GM12878 (cell line): ENCODE data around the gene VSTM2L. TPM values are rescaled to one million over a fixed set of nuclear protein-coding genes. Genes with fewer than 3 reads are reported as not detected.

Source experiments
- BACH1 ChIP-seq: fragments of 450-650 bp; IDR thresholded peaks from 2 replicates; pipeline ENCODE4 v1.6.1; 2017; ENCODE audit warnings: mild to moderate bottlenecking, borderline replicate concordance
- CREB1 ChIP-seq: IDR thresholded peaks from 2 replicates; pipeline ENCODE4 v1.6.1; 2012; ENCODE audit warnings: low read depth, mild to moderate bottlenecking, inconsistent platforms
- CREM ChIP-seq: IDR thresholded peaks from 2 replicates; pipeline ENCODE4 v1.6.1; 2014; ENCODE audit warnings: antibody characterized with exemption, low read depth
- GABPA ChIP-seq: IDR thresholded peaks from 2 replicates; pipeline ENCODE4 v1.6.1; 2014; ENCODE audit warnings: antibody characterized with exemption, low read depth, mild to moderate bottlenecking, inconsistent platforms
- IKZF1 ChIP-seq: fragments of 450-650 bp; conservative IDR thresholded peaks from 2 replicates; pipeline ENCODE4 v1.6.1; 2017; ENCODE audit warnings: antibody characterized with exemption, mild to moderate bottlenecking
- IKZF2 ChIP-seq, 2 experiments: fragments of 450-650 bp; IDR thresholded peaks; 2 replicates each; pipeline ENCODE4 v1.6.1; 2017; ENCODE audit warnings: mild to moderate bottlenecking in 2 of 2, moderate library complexity in 2 of 2
- IRF4 ChIP-seq: IDR thresholded peaks from 2 replicates; pipeline ENCODE4 v1.6.1; 2011; ENCODE audit warnings: low read depth, low read length
- MYB ChIP-seq: fragments of 150-350 bp; IDR thresholded peaks from 2 replicates; pipeline ENCODE4 v1.6.1; 2014; ENCODE audit warnings: mild to moderate bottlenecking, low read depth, low read length, borderline replicate concordance
- NFIC ChIP-seq: IDR thresholded peaks from 2 replicates; pipeline ENCODE4 v1.6.1; 2012; ENCODE audit warnings: low read depth, mild to moderate bottlenecking, inconsistent platforms, low read length, moderate library complexity
- RUNX3 ChIP-seq: IDR thresholded peaks from 2 replicates; pipeline ENCODE4 v1.6.1; 2012; ENCODE audit warnings: low read length, inconsistent platforms
- SMARCA5 ChIP-seq: fragments of 450-650 bp; IDR thresholded peaks from 2 replicates; pipeline ENCODE4 v1.6.1; 2017; ENCODE audit warnings: mild to moderate bottlenecking
- SP1 ChIP-seq: IDR thresholded peaks from one replicate; pipeline ENCODE4 v1.6.1; 2011; ENCODE audit warnings: low read depth, low read length
- SRF ChIP-seq, 2 experiments: IDR thresholded peaks; 2 replicates each; pipeline ENCODE4 v1.6.1; 2011; ENCODE audit warnings: low read depth in 2 of 2, low read length in 2 of 2, mild to moderate bottlenecking in 1 of 2, moderate library complexity in 1 of 2
- ZNF274 ChIP-seq: IDR thresholded peaks from one replicate; pipeline ENCODE4 v1.8.0; 2011; ENCODE audit not compliant: insufficient read length, insufficient read depth
- ZNF622 ChIP-seq: fragments of 450-650 bp; IDR thresholded peaks from 2 replicates; pipeline ENCODE4 v1.6.1; 2017; ENCODE audit warnings: mild to moderate bottlenecking, inconsistent platforms
- polyA plus RNA-seq, 11 experiments: library from polyadenylated mRNA; depleted of rRNA in 4 of 11; unstranded in 6 of 11; stranded (reverse) in 5 of 11; fragments of >200 nt; fragmentation: Nextera tagmentation in 4 of 11; fragmentation: Illumina TruSeq in 1 of 11; extraction: Ambion mirVana in 4 of 11; extraction: Trizol in 1 of 11; gene quantifications; 1 replicate in 1 of 11; 2 replicates in 10 of 11; pipeline versions ENCODE4 v1.2.1 to v1.2.3, GENCODE V29; 2011 to 2016; ENCODE audit warnings: inconsistent platforms in 2 of 11, missing spikeins in 2 of 11, low read depth in 1 of 11
- total RNA-seq, 4 experiments: library from RNA; depleted of rRNA in 3 of 4; stranded (reverse); fragments of >200 nt in 3 of 4; fragmentation: Illumina TruSeq in 1 of 4; extraction: Trizol in 1 of 4; gene quantifications; 2 replicates each; pipeline versions ENCODE4 v1.2.1 to v1.2.3, GENCODE V29; 2013 to 2021
- TF ChIP-seq, protein P1 (sequence below): fragments of 450-650 bp; IDR thresholded peaks from 2 replicates; pipeline ENCODE4 v1.6.1; 2017; ENCODE audit warnings: antibody characterized with exemption, mild to moderate bottlenecking, moderate library complexity
- TF ChIP-seq, protein P2 (sequence below): IDR thresholded peaks from 2 replicates; pipeline ENCODE4 v1.6.1; 2012; ENCODE audit warnings: low read length, inconsistent platforms
- TF ChIP-seq, protein P3 (sequence below): fragments of 450-650 bp; IDR thresholded peaks from 2 replicates; pipeline ENCODE4 v1.6.1; 2017; ENCODE audit warnings: mild to moderate bottlenecking, moderate library complexity
- TF ChIP-seq, protein P4 (sequence below): IDR thresholded peaks from 2 replicates; pipeline ENCODE4 v1.6.1; 2011; ENCODE audit warnings: borderline replicate concordance, low read depth, mild to moderate bottlenecking, moderate library complexity, low read length; ENCODE audit not compliant: insufficient read depth, poor library complexity, severe bottlenecking
- TF ChIP-seq, protein P5 (sequence below): fragments of 450-650 bp; IDR thresholded peaks from 2 replicates; pipeline ENCODE4 v1.6.1; 2017; ENCODE audit warnings: low read depth, mild to moderate bottlenecking, moderate library complexity

VSTM2L gene
- total and polyA plus RNA-seq, 10 of the 15 experiments (the other 5 are each of a cell fraction or from before 2014, with no cell fraction given) = 0.05 to 1.5 (median 0.63) TPM; not detected in 2

DNA sequence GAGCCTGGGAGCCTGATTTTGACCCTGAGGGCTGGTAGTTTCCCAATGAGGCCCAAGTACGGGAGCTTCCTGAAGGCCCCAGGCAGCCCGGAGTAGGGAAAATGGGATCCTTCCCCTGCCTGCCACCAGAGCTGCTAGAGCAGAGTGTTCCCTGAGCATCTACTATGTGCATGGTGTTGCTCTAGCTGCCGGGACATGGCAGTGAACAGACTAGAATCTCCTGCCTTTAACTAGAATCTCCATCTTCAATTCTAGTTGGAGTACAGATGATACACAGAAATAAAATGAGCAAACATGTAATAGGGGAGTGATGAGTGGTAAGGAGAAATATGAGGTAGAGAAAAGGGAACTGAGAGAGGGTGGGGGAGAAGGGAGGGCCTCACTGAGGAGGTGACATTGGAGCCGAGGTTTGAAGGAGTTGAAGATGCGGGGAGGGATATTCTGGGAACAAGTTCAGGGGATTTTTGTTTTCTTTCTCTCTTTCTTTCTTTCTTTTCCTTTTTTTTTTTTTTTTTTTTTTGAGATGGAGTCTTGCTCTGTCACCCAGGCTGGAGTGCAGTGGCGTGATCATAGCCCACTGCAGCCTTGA lies 18.5 kb downstream of the VSTM2L start (continued):
- TF ChIP-seq, protein P1, sequence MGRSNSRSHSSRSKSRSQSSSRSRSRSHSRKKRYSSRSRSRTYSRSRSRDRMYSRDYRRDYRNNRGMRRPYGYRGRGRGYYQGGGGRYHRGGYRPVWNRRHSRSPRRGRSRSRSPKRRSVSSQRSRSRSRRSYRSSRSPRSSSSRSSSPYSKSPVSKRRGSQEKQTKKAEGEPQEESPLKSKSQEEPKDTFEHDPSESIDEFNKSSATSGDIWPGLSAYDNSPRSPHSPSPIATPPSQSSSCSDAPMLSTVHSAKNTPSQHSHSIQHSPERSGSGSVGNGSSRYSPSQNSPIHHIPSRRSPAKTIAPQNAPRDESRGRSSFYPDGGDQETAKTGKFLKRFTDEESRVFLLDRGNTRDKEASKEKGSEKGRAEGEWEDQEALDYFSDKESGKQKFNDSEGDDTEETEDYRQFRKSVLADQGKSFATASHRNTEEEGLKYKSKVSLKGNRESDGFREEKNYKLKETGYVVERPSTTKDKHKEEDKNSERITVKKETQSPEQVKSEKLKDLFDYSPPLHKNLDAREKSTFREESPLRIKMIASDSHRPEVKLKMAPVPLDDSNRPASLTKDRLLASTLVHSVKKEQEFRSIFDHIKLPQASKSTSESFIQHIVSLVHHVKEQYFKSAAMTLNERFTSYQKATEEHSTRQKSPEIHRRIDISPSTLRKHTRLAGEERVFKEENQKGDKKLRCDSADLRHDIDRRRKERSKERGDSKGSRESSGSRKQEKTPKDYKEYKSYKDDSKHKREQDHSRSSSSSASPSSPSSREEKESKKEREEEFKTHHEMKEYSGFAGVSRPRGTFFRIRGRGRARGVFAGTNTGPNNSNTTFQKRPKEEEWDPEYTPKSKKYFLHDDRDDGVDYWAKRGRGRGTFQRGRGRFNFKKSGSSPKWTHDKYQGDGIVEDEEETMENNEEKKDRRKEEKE = no peak
- TF ChIP-seq SP1 = peak; percentile 26
- TF ChIP-seq MYB = no peak
- peak; percentile 39 for TF ChIP-seq IKZF1
- peak; percentile 79 for TF ChIP-seq NFIC
- peak; percentile 67 to 85 for TF ChIP-seq IKZF2 (IDR thresholded peaks at IDR 0.05)
- no peak for TF ChIP-seq BACH1
- TF ChIP-seq ZNF274 = no peak
- TF ChIP-seq, protein P2, sequence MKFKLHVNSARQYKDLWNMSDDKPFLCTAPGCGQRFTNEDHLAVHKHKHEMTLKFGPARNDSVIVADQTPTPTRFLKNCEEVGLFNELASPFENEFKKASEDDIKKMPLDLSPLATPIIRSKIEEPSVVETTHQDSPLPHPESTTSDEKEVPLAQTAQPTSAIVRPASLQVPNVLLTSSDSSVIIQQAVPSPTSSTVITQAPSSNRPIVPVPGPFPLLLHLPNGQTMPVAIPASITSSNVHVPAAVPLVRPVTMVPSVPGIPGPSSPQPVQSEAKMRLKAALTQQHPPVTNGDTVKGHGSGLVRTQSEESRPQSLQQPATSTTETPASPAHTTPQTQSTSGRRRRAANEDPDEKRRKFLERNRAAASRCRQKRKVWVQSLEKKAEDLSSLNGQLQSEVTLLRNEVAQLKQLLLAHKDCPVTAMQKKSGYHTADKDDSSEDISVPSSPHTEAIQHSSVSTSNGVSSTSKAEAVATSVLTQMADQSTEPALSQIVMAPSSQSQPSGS = peak; percentile 26; the same call in 1 of the 2 replicates
- no peak for TF ChIP-seq ZNF622
- TF ChIP-seq IRF4 = peak; percentile 90
- TF ChIP-seq CREB1 = peak; percentile 53; the same call in 1 of the 2 replicates
- TF ChIP-seq, protein P3, sequence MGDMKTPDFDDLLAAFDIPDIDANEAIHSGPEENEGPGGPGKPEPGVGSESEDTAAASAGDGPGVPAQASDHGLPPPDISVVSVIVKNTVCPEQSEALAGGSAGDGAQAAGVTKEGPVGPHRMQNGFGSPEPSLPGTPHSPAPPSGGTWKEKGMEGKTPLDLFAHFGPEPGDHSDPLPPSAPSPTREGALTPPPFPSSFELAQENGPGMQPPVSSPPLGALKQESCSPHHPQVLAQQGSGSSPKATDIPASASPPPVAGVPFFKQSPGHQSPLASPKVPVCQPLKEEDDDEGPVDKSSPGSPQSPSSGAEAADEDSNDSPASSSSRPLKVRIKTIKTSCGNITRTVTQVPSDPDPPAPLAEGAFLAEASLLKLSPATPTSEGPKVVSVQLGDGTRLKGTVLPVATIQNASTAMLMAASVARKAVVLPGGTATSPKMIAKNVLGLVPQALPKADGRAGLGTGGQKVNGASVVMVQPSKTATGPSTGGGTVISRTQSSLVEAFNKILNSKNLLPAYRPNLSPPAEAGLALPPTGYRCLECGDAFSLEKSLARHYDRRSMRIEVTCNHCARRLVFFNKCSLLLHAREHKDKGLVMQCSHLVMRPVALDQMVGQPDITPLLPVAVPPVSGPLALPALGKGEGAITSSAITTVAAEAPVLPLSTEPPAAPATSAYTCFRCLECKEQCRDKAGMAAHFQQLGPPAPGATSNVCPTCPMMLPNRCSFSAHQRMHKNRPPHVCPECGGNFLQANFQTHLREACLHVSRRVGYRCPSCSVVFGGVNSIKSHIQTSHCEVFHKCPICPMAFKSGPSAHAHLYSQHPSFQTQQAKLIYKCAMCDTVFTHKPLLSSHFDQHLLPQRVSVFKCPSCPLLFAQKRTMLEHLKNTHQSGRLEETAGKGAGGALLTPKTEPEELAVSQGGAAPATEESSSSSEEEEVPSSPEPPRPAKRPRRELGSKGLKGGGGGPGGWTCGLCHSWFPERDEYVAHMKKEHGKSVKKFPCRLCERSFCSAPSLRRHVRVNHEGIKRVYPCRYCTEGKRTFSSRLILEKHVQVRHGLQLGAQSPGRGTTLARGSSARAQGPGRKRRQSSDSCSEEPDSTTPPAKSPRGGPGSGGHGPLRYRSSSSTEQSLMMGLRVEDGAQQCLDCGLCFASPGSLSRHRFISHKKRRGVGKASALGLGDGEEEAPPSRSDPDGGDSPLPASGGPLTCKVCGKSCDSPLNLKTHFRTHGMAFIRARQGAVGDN = no peak
- TF ChIP-seq CREM = peak; percentile 71
- peak; percentile 57; the same call in 1 of the 2 replicates for TF ChIP-seq SMARCA5
- TF ChIP-seq, protein P4, sequence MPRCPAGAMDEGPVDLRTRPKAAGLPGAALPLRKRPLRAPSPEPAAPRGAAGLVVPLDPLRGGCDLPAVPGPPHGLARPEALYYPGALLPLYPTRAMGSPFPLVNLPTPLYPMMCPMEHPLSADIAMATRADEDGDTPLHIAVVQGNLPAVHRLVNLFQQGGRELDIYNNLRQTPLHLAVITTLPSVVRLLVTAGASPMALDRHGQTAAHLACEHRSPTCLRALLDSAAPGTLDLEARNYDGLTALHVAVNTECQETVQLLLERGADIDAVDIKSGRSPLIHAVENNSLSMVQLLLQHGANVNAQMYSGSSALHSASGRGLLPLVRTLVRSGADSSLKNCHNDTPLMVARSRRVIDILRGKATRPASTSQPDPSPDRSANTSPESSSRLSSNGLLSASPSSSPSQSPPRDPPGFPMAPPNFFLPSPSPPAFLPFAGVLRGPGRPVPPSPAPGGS = peak; percentile 23
- TF ChIP-seq SRF (IDR thresholded peaks at IDR 0.05; ENCODE audit: low read depth in 2 of 2, low read length in 2 of 2) = 0 out of 4 replicates have a peak, but pooled peaks of 1 of the 2 experiments have one; percentile 31
- no peak for TF ChIP-seq GABPA
- TF ChIP-seq, protein P5, sequence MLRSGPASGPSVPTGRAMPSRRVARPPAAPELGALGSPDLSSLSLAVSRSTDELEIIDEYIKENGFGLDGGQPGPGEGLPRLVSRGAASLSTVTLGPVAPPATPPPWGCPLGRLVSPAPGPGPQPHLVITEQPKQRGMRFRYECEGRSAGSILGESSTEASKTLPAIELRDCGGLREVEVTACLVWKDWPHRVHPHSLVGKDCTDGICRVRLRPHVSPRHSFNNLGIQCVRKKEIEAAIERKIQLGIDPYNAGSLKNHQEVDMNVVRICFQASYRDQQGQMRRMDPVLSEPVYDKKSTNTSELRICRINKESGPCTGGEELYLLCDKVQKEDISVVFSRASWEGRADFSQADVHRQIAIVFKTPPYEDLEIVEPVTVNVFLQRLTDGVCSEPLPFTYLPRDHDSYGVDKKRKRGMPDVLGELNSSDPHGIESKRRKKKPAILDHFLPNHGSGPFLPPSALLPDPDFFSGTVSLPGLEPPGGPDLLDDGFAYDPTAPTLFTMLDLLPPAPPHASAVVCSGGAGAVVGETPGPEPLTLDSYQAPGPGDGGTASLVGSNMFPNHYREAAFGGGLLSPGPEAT = peak; percentile 62
- peak; percentile 72 for TF ChIP-seq RUNX3
